ENCODE data around the gene PAXX. TPM values are rescaled to one million over a fixed set of nuclear protein-coding genes. Genes with fewer than 3 reads are reported as not detected.

The PAXX gene
- polyA plus RNA-seq, 1 donor from 2014 or later: 276 TPM

- H3F3A ChIP-seq (ENCODE audit: insufficient read depth, low read length, poor library complexity, severe bottlenecking): no peaks in the 10 kb centered on the region
- H4K20me1 ChIP-seq (ENCODE audit: insufficient read depth): no peaks in the 10 kb centered on the region
- no peak overlapping the region for H3K9ac ChIP-seq (ENCODE audit: low read length)
- no peak overlapping the region for H2AFZ ChIP-seq (ENCODE audit: low read depth, low read length)
- TF ChIP-seq CTCF (IDR thresholded peaks at IDR 0.05; ENCODE audit: poor library complexity, severe bottlenecking) (no peak), EZH2 (IDR thresholded peaks at IDR 0.05; ENCODE audit: borderline replicate concordance, insufficient read depth, low read length, poor library complexity, severe bottlenecking) (no peak), MXI1 (conservative IDR thresholded peaks at IDR 0.05; ENCODE audit: poor library complexity, severe bottlenecking) (no peak), SMC3 (conservative IDR thresholded peaks at IDR 0.05; ENCODE audit: poor library complexity) (no peak), EP300 (conservative IDR thresholded peaks at IDR 0.05; ENCODE audit: poor library complexity, severe bottlenecking) (no peak), TAF1 (IDR thresholded peaks at IDR 0.05; ENCODE audit: low read depth) (no peak), REST (IDR thresholded peaks at IDR 0.05; ENCODE audit: borderline replicate concordance) (no peak), RAD21 (conservative IDR thresholded peaks at IDR 0.05) (no peak), POLR2AphosphoS5 (IDR thresholded peaks at IDR 0.05) (no peak)
- no peaks in the 10 kb centered on the region for H3K9me3 ChIP-seq (ENCODE audit: low read length)
- no peak overlapping the region for H3K27ac ChIP-seq (ENCODE audit: low read length)
- H3K27me3 ChIP-seq (ENCODE audit: insufficient read depth, low read depth, low read length): no peaks in the 10 kb centered on the region
- no peaks in the 10 kb centered on the region for H3K9me2 ChIP-seq (ENCODE audit: insufficient read depth, low read length)
- no peaks in the 10 kb centered on the region for H3K36me3 ChIP-seq (ENCODE audit: insufficient read depth, low read length)
- no peak overlapping the region for H3K4me2 ChIP-seq (ENCODE audit: low read length)
- H3K4me3 ChIP-seq (ENCODE audit: low read length): no peak overlapping the region
- no peaks in the 10 kb centered on the region for H3K79me2 ChIP-seq (replicated peaks; ENCODE audit: insufficient read depth, low read length)
These were observed 20.5 kb upstream of the PAXX start for GRCh38 chr9:136971746-136972145.

- Histone ChIP-seq H3K9ac (ENCODE audit: low read length) (no peak overlapping the region), H3K9me3 (ENCODE audit: low read length) (no peaks in the 10 kb centered on the region), H2AFZ (ENCODE audit: low read depth, low read length) (no peak overlapping the region), H3K4me2 (ENCODE audit: low read length) (no peak overlapping the region), H3K9me2 (ENCODE audit: insufficient read depth, low read length) (no peaks in the 10 kb centered on the region), H3K79me2 (replicated peaks; ENCODE audit: insufficient read depth, low read length) (no peaks in the 10 kb centered on the region), H3K27me3 (ENCODE audit: insufficient read depth, low read depth, low read length) (peaks cover 2% of the 10 kb centered on the region), H3K4me3 (ENCODE audit: low read length) (no peak overlapping the region), H3F3A (ENCODE audit: insufficient read depth, low read length, poor library complexity, severe bottlenecking) (no peaks in the 10 kb centered on the region), H3K36me3 (ENCODE audit: insufficient read depth, low read length) (no peaks in the 10 kb centered on the region), H3K27ac (ENCODE audit: low read length) (no peak overlapping the region), H4K20me1 (ENCODE audit: insufficient read depth) (no peaks in the 10 kb centered on the region)
- TF ChIP-seq TAF1 (IDR thresholded peaks at IDR 0.05; ENCODE audit: low read depth) (no peak), EZH2 (IDR thresholded peaks at IDR 0.05; ENCODE audit: borderline replicate concordance, insufficient read depth, low read length, poor library complexity, severe bottlenecking) (no peak), SMC3 (conservative IDR thresholded peaks at IDR 0.05; ENCODE audit: poor library complexity) (no peak), POLR2AphosphoS5 (IDR thresholded peaks at IDR 0.05) (no peak), RAD21 (conservative IDR thresholded peaks at IDR 0.05) (no peak), REST (IDR thresholded peaks at IDR 0.05; ENCODE audit: borderline replicate concordance) (no peak), EP300 (conservative IDR thresholded peaks at IDR 0.05; ENCODE audit: poor library complexity, severe bottlenecking) (no peak), CTCF (IDR thresholded peaks at IDR 0.05; ENCODE audit: poor library complexity, severe bottlenecking) (no peak), MXI1 (conservative IDR thresholded peaks at IDR 0.05; ENCODE audit: poor library complexity, severe bottlenecking) (no peak)
These were observed 19.9 kb upstream of the PAXX start for GRCh38 chr9:136972335-136972734.

Data from neural cell (in vitro differentiated cells).